ENCODE results near the gene KIZ. TPM values are rescaled to one million over a fixed set of nuclear protein-coding genes. Genes with fewer than 3 reads are reported as not detected.

KIZ gene
- total RNA-seq, 1 donor from 2014 or later = 12.2 TPM

DNA sequence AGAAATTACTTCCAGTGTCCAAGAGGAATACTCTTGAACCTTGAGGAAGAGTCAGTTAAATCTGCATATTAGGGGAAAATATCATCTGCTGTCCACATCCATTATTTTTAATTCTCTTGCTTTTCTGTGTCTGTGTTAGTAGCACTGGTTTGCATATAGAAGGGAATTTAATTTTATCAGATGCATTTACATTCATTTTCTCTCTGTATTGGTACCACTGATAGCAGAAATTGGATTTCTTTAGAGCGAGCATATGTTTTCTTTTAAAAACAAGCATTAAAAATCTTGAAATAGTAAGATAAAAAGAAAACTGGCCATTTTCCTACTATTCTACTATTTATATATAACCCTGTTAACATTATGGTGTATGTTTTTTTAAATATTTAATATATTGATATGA is 83.8 kb downstream of the KIZ start:
- Mint-ChIP-seq H3K27me3 (ENCODE audit: low read depth) (no peaks in the 10 kb centered on the region), H3K4me1 (ENCODE audit: low read depth) (no peaks in the 10 kb centered on the region), H3K27ac (ENCODE audit: unreplicated experiment) (no peak overlapping the region), H3K4me3 (ENCODE audit: unreplicated experiment) (no peak overlapping the region), H3K36me3 (ENCODE audit: low read depth) (peaks cover 11% of the 10 kb centered on the region), H3K9me3 (ENCODE audit: low read depth) (no peaks in the 10 kb centered on the region)
- TF ChIP-seq, protein P1, sequence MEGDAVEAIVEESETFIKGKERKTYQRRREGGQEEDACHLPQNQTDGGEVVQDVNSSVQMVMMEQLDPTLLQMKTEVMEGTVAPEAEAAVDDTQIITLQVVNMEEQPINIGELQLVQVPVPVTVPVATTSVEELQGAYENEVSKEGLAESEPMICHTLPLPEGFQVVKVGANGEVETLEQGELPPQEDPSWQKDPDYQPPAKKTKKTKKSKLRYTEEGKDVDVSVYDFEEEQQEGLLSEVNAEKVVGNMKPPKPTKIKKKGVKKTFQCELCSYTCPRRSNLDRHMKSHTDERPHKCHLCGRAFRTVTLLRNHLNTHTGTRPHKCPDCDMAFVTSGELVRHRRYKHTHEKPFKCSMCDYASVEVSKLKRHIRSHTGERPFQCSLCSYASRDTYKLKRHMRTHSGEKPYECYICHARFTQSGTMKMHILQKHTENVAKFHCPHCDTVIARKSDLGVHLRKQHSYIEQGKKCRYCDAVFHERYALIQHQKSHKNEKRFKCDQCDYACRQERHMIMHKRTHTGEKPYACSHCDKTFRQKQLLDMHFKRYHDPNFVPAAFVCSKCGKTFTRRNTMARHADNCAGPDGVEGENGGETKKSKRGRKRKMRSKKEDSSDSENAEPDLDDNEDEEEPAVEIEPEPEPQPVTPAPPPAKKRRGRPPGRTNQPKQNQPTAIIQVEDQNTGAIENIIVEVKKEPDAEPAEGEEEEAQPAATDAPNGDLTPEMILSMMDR (IDR thresholded peaks at IDR 0.05) = no peak
- DNase-seq (ENCODE audit: low spot score) = no peak

DNA sequence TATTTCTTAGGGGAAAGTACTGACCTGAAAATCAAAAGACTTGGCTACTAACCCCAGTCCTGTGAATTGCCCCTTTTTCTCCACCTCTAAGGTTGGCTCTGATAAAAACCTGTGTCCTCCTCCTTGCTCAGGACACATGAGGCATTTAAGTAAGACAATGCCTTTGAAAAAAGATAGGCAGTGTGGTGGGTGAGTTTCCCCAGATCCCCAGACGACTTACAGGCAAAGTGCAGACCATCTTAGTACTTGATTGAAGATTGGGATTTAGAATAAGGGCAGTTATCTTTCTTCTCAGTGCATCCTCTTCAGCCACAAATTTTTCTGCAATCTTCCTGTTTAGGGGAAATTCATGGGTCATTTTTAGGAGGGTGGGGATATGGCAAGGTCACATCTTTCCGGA is 87.8 kb downstream of the KIZ start:
- H3K27me3 Mint-ChIP-seq (ENCODE audit: low read depth) = no peaks in the 10 kb centered on the region
- TF ChIP-seq, protein P1 (IDR thresholded peaks at IDR 0.05) = no peak
- no peaks in the 10 kb centered on the region for H3K9me3 Mint-ChIP-seq (ENCODE audit: low read depth)
- no peak overlapping the region for H3K4me3 Mint-ChIP-seq (ENCODE audit: unreplicated experiment)
- no peaks in the 10 kb centered on the region for H3K4me1 Mint-ChIP-seq (ENCODE audit: low read depth)
- DNase-seq (ENCODE audit: low spot score) = no peak
- no peak overlapping the region for H3K27ac Mint-ChIP-seq (ENCODE audit: unreplicated experiment)
- peaks cover 6% of the 10 kb centered on the region for H3K36me3 Mint-ChIP-seq (ENCODE audit: low read depth)

DNA sequence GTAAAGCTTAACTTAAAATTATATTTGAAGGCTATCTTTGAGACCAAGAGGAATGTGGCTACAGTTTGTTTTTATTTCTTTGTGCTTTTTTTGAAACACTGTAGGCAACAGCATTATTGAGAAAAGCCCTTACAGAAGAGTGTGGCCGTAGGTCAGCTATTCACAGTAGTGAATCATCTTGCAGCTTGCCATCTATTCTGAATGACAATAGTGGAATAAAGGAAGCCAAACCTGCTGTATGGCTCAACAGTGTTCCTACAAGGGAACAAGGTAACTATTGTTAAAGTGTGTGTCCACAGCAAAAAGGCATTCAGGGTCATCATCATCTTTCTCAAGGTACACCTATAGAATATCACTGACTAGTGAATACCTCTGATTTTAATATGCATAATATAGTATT is 88.5 kb downstream of the KIZ start:
- Mint-ChIP-seq H3K27me3 (ENCODE audit: low read depth) (no peaks in the 10 kb centered on the region), H3K36me3 (ENCODE audit: low read depth) (peaks cover 6% of the 10 kb centered on the region), H3K4me1 (ENCODE audit: low read depth) (no peaks in the 10 kb centered on the region), H3K4me3 (ENCODE audit: unreplicated experiment) (no peak overlapping the region), H3K27ac (ENCODE audit: unreplicated experiment) (no peak overlapping the region), H3K9me3 (ENCODE audit: low read depth) (no peaks in the 10 kb centered on the region)
- no peak for DNase-seq (ENCODE audit: low spot score)
- TF ChIP-seq, protein P1 (IDR thresholded peaks at IDR 0.05) = no peak

DNA sequence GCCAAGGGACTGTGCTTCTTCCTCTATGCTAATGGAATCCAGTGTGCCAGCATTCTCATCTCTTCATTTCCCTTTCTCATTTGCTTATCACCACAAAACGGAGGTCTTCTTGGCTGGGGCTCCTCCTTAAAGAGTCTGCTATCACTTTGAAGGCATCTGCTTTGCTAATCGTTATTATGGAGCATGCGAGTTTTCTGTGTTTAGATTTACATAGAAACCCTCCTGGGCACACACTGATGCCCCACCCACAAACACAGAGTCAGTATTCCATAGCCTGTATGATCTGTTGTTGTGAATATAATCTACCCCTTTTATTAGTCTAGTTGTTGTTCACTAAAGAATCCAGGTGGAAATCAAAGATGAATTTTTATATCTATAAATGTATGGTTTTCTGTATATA is 93.8 kb downstream of the KIZ start:
- Mint-ChIP-seq H3K36me3 (ENCODE audit: low read depth) (peaks cover 6% of the 10 kb centered on the region), H3K4me3 (ENCODE audit: unreplicated experiment) (no peak overlapping the region), H3K27me3 (ENCODE audit: low read depth) (no peaks in the 10 kb centered on the region), H3K27ac (ENCODE audit: unreplicated experiment) (no peak overlapping the region), H3K4me1 (ENCODE audit: low read depth) (no peaks in the 10 kb centered on the region), H3K9me3 (ENCODE audit: low read depth) (no peaks in the 10 kb centered on the region)
- no peak for DNase-seq (ENCODE audit: low spot score)
- TF ChIP-seq, protein P1 (IDR thresholded peaks at IDR 0.05) = no peak

DNA sequence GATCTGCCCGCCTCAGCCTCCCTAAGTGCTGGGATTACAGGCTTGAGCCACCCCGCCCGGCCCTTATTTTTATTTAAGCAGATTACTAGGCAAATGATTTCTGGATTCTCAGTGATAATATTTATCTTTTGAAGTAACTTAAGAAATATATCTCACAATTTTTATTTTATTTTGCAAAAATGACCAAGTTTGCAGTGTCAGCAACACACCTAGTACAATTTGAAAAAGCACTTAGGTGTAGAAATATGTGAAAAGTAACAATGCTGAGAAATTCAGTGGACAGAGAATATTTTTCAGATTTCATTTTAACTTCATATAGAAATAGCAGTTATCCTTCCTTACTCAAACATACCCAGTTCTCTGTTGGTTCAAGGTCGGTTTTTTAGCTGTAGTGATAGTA is 98.3 kb downstream of the KIZ start:
- Mint-ChIP-seq H3K36me3 (ENCODE audit: low read depth) (peaks cover 3% of the 10 kb centered on the region), H3K4me1 (ENCODE audit: low read depth) (no peaks in the 10 kb centered on the region), H3K27me3 (ENCODE audit: low read depth) (no peaks in the 10 kb centered on the region), H3K4me3 (ENCODE audit: unreplicated experiment) (no peak overlapping the region), H3K9me3 (ENCODE audit: low read depth) (no peaks in the 10 kb centered on the region), H3K27ac (ENCODE audit: unreplicated experiment) (no peak overlapping the region)
- TF ChIP-seq, protein P1 (IDR thresholded peaks at IDR 0.05) = no peak
- DNase-seq (ENCODE audit: low spot score) = no peak
